GM13976 (cell line): ENCODE data around the gene GPX5.

Experiments
- DNase-seq: peaks from one replicate; pipeline ENCODE4 v3.0.0; 2012; ENCODE audit warnings: low spot score
- in situ Hi-C: fragments of 300-500 bp; cut with MboI; formaldehyde crosslinking; loops from one replicate; pipeline ENCODE4 v1.12.0; 2022; ENCODE audit warnings: low sequenced_read_pairs, mixed read lengths, inconsistent platforms; ENCODE audit not compliant: unreplicated experiment
- TF ChIP-seq, protein P1 (sequence below): IDR thresholded peaks from 2 replicates; pipeline ENCODE4 v1.5.1; 2012; ENCODE audit warnings: borderline replicate concordance, mild to moderate bottlenecking; ENCODE audit not compliant: insufficient read depth; ENCODE audit errors: extremely low read depth, missing control alignments, control extremely low read depth

GPX5 gene

GRCh38 chr6:28488916-28489365 lies 36.7 kb upstream of the GPX5 start:
- in situ Hi-C loops, result no loop called here
- TF ChIP-seq, protein P1, sequence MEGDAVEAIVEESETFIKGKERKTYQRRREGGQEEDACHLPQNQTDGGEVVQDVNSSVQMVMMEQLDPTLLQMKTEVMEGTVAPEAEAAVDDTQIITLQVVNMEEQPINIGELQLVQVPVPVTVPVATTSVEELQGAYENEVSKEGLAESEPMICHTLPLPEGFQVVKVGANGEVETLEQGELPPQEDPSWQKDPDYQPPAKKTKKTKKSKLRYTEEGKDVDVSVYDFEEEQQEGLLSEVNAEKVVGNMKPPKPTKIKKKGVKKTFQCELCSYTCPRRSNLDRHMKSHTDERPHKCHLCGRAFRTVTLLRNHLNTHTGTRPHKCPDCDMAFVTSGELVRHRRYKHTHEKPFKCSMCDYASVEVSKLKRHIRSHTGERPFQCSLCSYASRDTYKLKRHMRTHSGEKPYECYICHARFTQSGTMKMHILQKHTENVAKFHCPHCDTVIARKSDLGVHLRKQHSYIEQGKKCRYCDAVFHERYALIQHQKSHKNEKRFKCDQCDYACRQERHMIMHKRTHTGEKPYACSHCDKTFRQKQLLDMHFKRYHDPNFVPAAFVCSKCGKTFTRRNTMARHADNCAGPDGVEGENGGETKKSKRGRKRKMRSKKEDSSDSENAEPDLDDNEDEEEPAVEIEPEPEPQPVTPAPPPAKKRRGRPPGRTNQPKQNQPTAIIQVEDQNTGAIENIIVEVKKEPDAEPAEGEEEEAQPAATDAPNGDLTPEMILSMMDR, result no peak
- peak; percentile 37 for DNase-seq

- in situ Hi-C loops, result no loop called here
- peak; percentile 80 for DNase-seq
- TF ChIP-seq, protein P1, result no peak
Measured at GRCh38 chr6:28489366-28490204, 36.1 kb upstream of the GPX5 start.

DNA sequence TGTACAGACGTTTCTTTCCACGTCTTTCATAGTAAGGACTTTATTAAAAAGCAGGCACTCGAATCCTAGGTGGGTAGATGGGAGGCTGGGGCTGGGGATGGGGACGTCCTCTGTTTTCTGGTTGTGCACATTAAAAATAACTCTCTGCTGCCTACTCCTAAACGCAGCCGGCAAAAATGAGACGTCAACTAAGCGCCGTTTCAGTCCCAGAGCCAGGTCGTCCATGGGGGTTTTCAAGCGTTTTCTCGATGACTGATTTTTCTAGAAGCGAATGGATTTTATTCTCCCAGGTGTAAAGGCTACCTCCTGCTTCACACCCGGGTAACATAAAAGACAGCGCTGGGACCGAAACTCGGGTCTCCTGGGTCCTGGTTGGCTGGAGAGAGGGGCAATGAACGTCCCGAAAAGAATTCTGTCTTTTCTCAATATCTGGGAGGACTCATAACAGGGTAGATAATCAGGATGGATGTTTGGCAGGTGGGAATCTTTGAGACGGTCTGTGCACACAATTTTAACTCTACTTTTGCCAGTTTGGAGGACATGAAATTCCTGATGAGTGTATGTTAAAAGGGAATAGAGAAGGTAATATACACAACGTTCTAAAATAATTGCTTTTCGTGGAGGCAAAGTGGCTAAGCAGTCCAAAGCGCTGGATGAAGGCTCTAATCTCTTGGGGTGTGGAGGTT lies 35.3 kb upstream of the GPX5 start:
- in situ Hi-C loops, result no loop called here
- TF ChIP-seq, protein P1, result no peak
- DNase-seq, result peak; percentile 25

DNA sequence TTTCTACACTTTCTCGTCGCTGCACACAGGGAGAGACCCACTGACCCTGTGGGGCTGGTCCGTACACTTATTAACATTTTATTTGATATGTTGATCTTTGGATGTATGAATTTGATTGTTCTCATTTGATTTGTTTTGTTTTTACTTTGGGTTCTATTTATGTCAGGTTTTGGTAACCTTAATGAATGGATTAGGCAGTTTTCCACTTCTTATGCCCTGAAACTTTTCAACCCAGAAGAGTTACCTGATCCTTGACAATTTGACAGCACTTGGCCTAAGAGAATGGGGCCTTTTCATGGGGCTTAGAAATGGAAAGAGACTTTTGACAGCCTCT lies 33.7 kb upstream of the GPX5 start:
- DNase-seq, result no peak
- TF ChIP-seq, protein P1, result no peak
- in situ Hi-C loops, result no loop called here

DNA sequence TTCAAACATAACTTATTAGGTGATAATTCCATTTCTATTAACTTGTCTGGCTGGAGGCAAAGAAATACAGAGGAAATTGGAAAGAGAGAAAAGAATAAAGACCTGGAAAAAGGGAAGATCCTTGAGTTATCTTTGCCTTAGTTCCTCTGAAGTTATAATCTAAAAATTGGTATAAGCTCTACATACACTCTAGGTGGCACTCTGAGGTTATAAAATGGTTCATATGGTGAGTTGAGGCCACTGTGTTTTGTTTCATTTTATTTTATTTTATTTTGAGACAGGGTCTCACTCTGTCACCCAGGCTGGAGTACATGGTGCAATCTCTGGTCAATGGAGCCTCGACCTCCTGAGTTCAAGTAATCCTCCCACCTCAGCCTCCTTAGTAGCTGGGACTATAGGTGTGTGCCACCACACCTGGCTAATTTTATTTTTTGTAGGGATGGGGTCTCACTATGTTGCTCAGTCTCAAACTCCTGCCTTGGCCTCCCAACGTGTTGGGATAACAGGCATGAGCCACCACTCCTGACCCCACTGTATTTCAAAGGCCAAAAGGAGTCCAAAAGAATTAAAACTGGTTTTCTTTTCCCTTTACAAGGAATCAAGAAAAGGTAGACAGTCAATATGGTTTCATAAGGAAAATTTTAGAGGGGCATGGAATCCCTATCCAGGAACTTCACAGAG lies 29.4 kb upstream of the GPX5 start:
- in situ Hi-C loops, result no loop called here
- DNase-seq, result no peak
- TF ChIP-seq, protein P1, result no peak

- in situ Hi-C loops, result no loop called here
- TF ChIP-seq, protein P1, result no peak
Measured at GRCh38 chr6:28497306-28497705, 28.4 kb upstream of the GPX5 start.

More at GRCh38 chr6:28497306-28497705, 28.4 kb upstream of the GPX5 start:
- no peak for DNase-seq
